ENCODE measurements around the gene NCOA3. TPM values are rescaled to one million over a fixed set of nuclear protein-coding genes. Genes with fewer than 3 reads are reported as not detected.

NCOA3 gene
- total and polyA plus RNA-seq, 7 donors = 4.8 to 51.0 (median 22.8) TPM

- Histone ChIP-seq H3K4me1 (no peaks in the 10 kb centered on the region), H3K27me3 (no peaks in the 10 kb centered on the region), H3K36me3 (no peaks in the 10 kb centered on the region), H3K27ac (no peak overlapping the region), H3K9me3 (no peaks in the 10 kb centered on the region), H3K4me3 (no peak overlapping the region)
- DNase-seq = no peak
- TF ChIP-seq POLR2A (IDR thresholded peaks at IDR 0.05) = no peak
- no peak for TF ChIP-seq CTCF (IDR thresholded peaks at IDR 0.05)
- TF ChIP-seq EP300 (IDR thresholded peaks at IDR 0.05) = no peak
- no peak for TF ChIP-seq POLR2AphosphoS5 (IDR thresholded peaks at IDR 0.05)
- intact Hi-C loops (cut with DNase I) = no loop called here
Measured at GRCh38 chr20:47480705-47481104, 21.0 kb upstream of the NCOA3 start.

- DNase-seq = no peak
- H3K27me3 ChIP-seq = no peaks in the 10 kb centered on the region
- intact Hi-C loops (cut with DNase I) = no loop called here
- TF ChIP-seq CTCF (IDR thresholded peaks at IDR 0.05) (no peak), POLR2AphosphoS5 (IDR thresholded peaks at IDR 0.05) (no peak), EP300 (IDR thresholded peaks at IDR 0.05) (no peak), POLR2A (IDR thresholded peaks at IDR 0.05) (no peak)
- no peaks in the 10 kb centered on the region for H3K36me3 ChIP-seq
- 70 to 81% methylated on average over 15 of the region's 15 CpGs for WGBS, 2 donors
- H3K9me3 ChIP-seq = no peaks in the 10 kb centered on the region
- H3K4me1 ChIP-seq = no peaks in the 10 kb centered on the region
- H3K4me3 ChIP-seq = no peak overlapping the region
- H3K27ac ChIP-seq = no peak overlapping the region
Measured at GRCh38 chr20:47481330-47482216, 20.1 kb upstream of the NCOA3 start.

GRCh38 chr20:47482705-47483104, 19.0 kb upstream of the NCOA3 start:
- intact Hi-C loops (cut with DNase I) = no loop called here
- H3K9me3 ChIP-seq = no peaks in the 10 kb centered on the region
- WGBS, 2 donors = 91 to 94% methylated on average over 2 of the region's 2 CpGs

GRCh38 chr20:47484303-47484702, 17.4 kb upstream of the NCOA3 start:
- no peak for DNase-seq
- Histone ChIP-seq H3K4me3 (no peak overlapping the region), H3K9me3 (no peaks in the 10 kb centered on the region), H3K27ac (no peak overlapping the region), H3K4me1 (no peaks in the 10 kb centered on the region), H3K36me3 (no peaks in the 10 kb centered on the region), H3K27me3 (no peaks in the 10 kb centered on the region)
- TF ChIP-seq CTCF (IDR thresholded peaks at IDR 0.05) (no peak), POLR2A (IDR thresholded peaks at IDR 0.05) (no peak), POLR2AphosphoS5 (IDR thresholded peaks at IDR 0.05) (no peak), EP300 (IDR thresholded peaks at IDR 0.05) (no peak)
- 90 to 91% methylated on average over 5 of the region's 5 CpGs for WGBS, 2 donors
- intact Hi-C loops (cut with DNase I) = no loop called here

More at GRCh38 chr20:47482705-47483104, 19.0 kb upstream of the NCOA3 start:
- no peak for TF ChIP-seq POLR2A (IDR thresholded peaks at IDR 0.05)
- TF ChIP-seq CTCF (IDR thresholded peaks at IDR 0.05) = no peak
- no peak for TF ChIP-seq EP300 (IDR thresholded peaks at IDR 0.05)
- TF ChIP-seq POLR2AphosphoS5 (IDR thresholded peaks at IDR 0.05) = no peak
- no peak for DNase-seq
- Histone ChIP-seq H3K27ac (no peak overlapping the region), H3K36me3 (no peaks in the 10 kb centered on the region), H3K4me1 (no peaks in the 10 kb centered on the region), H3K27me3 (no peaks in the 10 kb centered on the region), H3K4me3 (no peak overlapping the region)
